Stimulated activated CD8-positive, alpha-beta memory T cell treated with anti-CD3 and anti-CD28 coated beads, Interleukin-12 subunit alpha, Interleukin-12 subunit beta, amount 100 ng/mL, for 24 hours (primary cell): ENCODE measurements around the gene FAT2.

Experiments
- DNase-seq: peaks from one replicate; pipeline ENCODE4 v3.0.0-alpha.2; 2020; ENCODE audit errors: extremely low read depth

The FAT2 gene

DNA sequence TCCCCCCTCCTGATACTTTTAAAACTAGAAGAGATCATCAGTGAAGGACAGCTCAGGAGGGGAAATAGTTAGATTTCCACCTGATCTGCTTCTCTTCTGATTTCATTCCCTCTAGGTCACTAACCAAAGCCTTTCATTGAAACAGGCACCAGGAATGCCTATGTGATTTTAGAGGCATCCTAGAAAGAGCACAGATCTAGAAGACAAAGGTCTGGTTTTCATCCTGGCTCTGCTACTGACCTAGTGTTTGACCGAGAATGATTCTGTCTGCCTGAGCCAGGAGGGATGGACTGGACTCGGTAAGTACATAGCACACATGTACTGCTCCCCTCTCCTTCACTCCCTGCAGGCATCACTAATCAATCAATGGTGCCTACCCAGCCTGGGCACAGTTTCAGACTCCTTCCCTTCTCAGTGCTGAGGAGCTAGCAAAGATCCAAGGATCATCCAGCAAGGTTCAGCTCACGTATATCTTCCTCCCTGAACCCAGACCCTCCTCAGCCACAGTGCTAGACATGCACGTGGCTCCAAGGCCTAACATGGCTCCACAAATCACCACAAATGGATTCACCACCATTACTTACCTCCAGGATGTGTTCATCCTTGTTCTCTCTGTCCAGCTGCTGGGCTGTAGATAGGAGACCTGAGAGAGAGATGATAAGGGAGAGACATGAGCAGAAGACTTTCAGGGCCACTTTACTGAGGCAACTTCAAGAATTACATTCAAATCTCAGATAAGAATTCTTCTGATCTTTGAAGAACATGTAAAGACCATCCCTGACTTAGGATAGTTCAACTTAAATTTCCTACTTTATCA lies 35.2 kb downstream of the FAT2 start:
- no peak for DNase-seq

- DNase-seq, result no peak
Observed at GRCh38 chr5:151553695-151554094, 37.4 kb downstream of the FAT2 start.

GRCh38 chr5:151553130-151553670 lies 37.9 kb downstream of the FAT2 start:
- DNase-seq, result no peak

- no peak for DNase-seq
Observed at GRCh38 chr5:151551985-151552384, 39.1 kb downstream of the FAT2 start.

DNA sequence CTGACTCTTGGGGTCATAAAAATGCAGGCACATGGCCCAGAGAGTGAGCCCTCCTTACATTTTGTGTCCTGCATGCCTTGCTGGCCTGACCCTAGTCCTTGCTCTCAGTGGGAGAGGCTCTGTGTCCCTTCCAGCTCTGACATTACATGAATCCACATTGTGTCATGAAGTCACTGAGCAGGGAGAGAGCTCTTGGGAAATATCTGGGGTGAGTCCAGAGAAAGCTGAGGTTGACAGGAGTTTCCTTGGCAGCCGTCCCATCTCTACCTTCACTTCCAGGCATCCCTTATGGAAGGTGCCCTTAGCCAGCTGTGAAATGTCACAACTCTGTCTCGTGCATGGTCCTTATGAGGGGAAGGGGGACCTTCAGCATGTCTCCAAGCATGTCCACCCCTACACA lies 41.0 kb downstream of the FAT2 start:
- no peak for DNase-seq

- no peak for DNase-seq
Observed at GRCh38 chr5:151549713-151550112, 41.4 kb downstream of the FAT2 start.

GRCh38 chr5:151547364-151547763 lies 43.8 kb downstream of the FAT2 start:
- DNase-seq, result no peak

- DNase-seq, result no peak
Observed at GRCh38 chr5:151541571-151541970, 49.6 kb downstream of the FAT2 start.
